Stimulated activated naive B cell treated with anti-CD40 and anti-IgM and Interleukin-4, amounts not matched to agents 10 μg/mL and 1 μg/mL and 100 μg/mL, for 72 hours (primary cell): ENCODE measurements around the gene TSR3.

ENCODE experiments used
- ATAC-seq, 2 donors: fragments of 150-1000 bp; cut with Tn5 transposase; replicated peaks; 2 replicates each; pipeline ENCODE4 v1.10.0; 2021; ENCODE audit warnings: moderate library complexity in 1 of 2
- DNase-seq: peaks from one replicate; pipeline ENCODE4 v3.0.0; 2021
- H3K27ac Mint-ChIP-seq: one replicate; pipeline ENCODE4 v1.8.0; 2022; ENCODE audit warnings: mild to moderate bottlenecking, mixed read lengths
- H3K27me3 Mint-ChIP-seq, 2 donors: one replicate each; pipeline ENCODE4 v1.8.0; 2022; ENCODE audit warnings: mixed read lengths in 2 of 2
- H3K36me3 Mint-ChIP-seq, 2 donors: one replicate each; pipeline ENCODE4 v1.8.0; 2022; ENCODE audit warnings: mixed read lengths in 2 of 2, mild to moderate bottlenecking in 1 of 2
- H3K4me1 Mint-ChIP-seq, 2 donors: one replicate each; pipeline ENCODE4 v1.8.0; 2022; ENCODE audit warnings: mixed read lengths in 2 of 2, mild to moderate bottlenecking in 1 of 2
- H3K4me3 Mint-ChIP-seq, 2 donors: one replicate each; pipeline ENCODE4 v1.8.0; 2022; ENCODE audit warnings: mild to moderate bottlenecking in 2 of 2, mixed read lengths in 2 of 2, moderate library complexity in 1 of 2
- H3K9me3 Mint-ChIP-seq, 2 donors: one replicate each; pipeline ENCODE4 v1.8.0; 2022; ENCODE audit warnings: mixed read lengths in 2 of 2, mild to moderate bottlenecking in 1 of 2

TSR3 gene

DNA sequence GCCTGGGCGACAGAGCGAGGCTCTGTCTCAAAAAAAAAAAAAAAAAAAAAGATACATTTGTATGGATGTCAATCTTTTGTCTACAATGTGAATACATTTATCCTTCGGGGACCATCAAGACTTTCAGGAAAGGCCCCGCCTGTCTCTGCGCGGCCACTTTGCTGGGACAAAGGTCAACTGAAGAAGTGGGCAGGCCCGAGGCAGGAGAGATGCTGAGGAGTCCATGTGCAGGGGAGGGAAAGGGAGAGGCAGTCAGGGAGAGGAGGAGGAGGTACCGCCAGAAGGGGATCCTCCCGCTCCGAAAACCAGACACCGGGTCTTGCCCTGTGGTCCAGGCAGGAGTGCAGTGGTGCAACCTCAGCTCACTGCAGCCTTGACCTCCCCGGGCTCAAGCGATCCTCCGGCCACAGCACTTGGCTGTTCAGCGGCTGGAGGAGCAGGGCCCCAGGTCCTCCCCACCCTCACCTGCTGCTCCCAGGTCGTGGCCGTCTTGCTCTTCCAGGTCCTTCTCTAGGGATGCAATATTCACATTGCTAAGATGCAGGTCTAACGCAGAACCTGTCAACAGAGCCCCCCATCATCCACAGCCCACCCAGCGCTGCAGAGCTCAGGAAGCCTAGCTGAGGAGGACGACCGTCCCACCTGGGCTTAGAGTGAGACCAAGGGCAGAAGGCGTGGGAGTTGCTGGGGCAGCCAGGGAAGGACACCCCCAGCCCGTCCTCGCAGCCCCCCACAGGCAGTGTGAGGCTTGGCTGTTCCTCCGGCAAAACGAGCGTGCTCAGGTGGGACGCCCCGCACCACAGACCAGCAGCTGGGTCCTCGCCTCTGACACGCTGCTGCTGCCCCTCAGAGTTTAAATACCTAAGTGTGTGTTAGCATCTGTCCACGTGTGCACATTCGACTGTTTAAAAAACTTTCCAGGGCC, 19.6 kb upstream of the TSR3 start:
- Mint-ChIP-seq H3K27me3 (no peaks in the 10 kb centered on the region), H3K27ac (no peak overlapping the region), H3K4me3 (no peak overlapping the region), H3K4me1 (peaks cover 3 to 8% of the 10 kb centered on the region in 2 donors), H3K9me3 (no peaks in the 10 kb centered on the region), H3K36me3 (peaks cover 17 to 18% of the 10 kb centered on the region in 2 donors)
- ATAC-seq, result no peak
- DNase-seq, result no peak

DNA sequence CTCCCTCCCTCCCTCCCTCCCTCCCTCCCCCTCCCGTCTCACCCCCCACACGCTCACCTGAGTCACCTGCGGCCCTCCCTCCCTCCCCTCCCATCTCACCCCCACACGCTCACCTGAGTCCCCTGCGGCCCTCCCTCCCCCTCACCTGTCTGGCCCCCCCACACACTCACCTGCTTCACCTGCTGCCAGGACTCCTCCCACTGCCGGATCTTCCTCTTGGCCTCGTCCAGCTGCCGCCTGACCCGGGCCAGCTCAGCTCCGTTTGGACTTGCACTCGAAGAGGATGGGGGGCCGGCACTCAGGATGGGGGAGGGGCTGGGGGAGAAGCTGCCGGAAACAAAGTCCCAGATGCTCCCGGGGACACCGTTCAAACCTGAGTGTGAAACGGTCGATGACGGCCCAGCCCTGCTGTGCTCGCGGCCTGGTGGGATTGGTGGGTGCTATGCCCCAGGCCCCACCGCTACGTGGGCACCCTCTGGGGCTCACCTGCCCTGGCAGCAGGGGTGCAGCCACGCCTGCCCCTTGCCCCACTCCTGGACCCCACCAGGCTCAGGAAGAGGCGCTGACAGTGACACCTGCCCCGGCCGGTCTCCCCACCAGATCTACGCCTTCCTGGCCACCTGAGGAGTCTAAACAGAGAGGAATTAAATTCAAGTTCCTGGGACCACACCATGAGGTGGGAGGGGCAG, 16.0 kb upstream of the TSR3 start:
- ATAC-seq, result no peak
- Mint-ChIP-seq H3K4me3 (no peak overlapping the region), H3K4me1 (peaks cover 13 to 14% of the 10 kb centered on the region in 2 donors), H3K9me3 (no peaks in the 10 kb centered on the region), H3K27me3 (no peaks in the 10 kb centered on the region), H3K36me3 (peaks cover 20 to 27% of the 10 kb centered on the region in 2 donors), H3K27ac (peak overlapping the region; percentile 62)
- DNase-seq, result no peak

DNA sequence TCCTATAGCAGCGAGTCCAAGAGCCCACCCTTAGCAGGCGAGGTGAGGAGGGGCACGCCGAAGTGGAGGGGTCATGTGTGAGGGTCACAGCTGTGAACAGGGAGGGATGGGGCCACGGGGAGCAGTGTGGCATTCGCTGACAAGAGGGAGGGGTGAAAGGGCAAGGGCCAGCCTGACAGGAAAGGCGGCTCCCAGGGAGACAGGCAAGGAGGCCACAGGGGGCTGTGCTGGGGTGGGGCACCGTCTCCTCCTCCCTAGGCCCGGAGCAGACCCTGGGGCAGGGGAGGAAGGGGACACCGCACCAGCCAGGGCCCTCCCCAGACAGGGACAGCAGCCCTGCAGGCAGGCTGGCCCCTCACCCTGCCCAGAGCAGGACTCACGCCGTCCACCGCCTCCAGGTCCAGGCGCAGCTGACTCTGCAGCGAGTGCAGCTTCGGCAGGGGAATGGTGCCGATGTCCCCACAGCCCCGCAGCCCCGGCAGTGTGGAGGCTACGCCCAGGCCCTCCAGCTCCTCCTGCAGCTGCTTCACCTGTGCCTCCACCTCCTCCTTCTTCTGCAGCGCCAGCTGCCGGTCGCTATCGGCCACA, 15.1 kb upstream of the TSR3 start:
- peaks cover 19 to 27% of the 10 kb centered on the region in 2 donors for H3K36me3 Mint-ChIP-seq
- no peaks in the 10 kb centered on the region for H3K9me3 Mint-ChIP-seq
- no peaks in the 10 kb centered on the region for H3K27me3 Mint-ChIP-seq
- no peak for DNase-seq
- peaks cover 13 to 15% of the 10 kb centered on the region in 2 donors for H3K4me1 Mint-ChIP-seq
- no peak overlapping the region for H3K4me3 Mint-ChIP-seq
- no peak for ATAC-seq
- no peak overlapping the region for H3K27ac Mint-ChIP-seq

DNA sequence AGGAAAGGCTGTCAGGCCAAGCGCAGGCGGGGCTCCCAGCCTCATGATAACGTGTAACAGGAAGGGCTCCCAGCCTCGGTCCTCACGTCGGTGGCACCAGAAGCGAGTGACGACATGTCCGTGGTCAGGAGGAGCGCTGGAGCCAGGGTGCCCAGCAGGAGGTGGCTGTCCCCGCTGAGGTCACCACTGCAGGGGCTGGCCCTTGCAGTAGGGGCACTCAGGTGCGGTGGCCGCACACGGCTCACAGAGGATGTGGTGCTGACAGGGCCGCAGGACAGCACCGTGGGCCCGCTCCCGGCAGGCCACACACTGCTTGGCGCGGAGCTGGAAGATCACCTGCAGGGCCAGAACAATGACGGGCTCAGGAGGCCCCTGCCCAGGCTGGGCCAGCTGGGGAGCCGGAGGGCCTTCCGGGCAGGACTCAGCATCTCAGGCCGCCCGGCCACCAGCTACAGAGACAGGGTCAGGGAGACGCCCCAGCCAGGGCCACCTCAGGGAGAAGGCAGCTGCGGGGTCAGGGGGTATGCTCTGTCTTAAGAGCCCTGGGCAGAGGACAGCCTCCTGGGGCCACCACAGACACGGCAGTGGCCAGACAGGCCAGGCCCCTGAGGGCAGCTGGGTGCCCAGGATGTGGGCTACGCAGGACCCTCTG, 14.5 kb upstream of the TSR3 start:
- Mint-ChIP-seq H3K9me3 (no peaks in the 10 kb centered on the region), H3K36me3 (peaks cover 13 to 24% of the 10 kb centered on the region in 2 donors)
- no peak for ATAC-seq

DNA sequence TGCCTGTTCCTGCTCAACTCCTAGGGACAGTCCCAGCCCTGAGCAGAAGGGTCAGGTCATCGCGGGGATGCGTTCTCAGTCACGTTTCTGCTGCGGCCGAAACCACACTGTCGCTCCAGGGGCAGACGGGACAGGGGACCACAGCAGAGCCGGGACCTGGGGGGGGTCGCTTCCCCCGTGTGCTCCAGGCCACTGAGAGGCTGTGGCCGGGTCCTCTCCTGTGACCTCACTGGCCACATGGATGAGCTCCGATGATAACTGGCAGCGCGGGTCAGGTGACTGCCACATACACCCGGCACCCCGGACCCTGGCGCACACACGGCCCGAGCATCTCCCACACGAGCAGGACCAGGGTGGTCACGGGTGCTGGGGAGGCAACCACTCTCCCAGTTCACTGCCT, 12.8 kb upstream of the TSR3 start:
- ATAC-seq (no peak), DNase-seq (no peak)
- no peak overlapping the region for H3K4me3 Mint-ChIP-seq
- H3K36me3 Mint-ChIP-seq, result peaks cover 20 to 22% of the 10 kb centered on the region in 2 donors
- H3K27ac Mint-ChIP-seq, result no peak overlapping the region
- no peaks in the 10 kb centered on the region for H3K27me3 Mint-ChIP-seq
- H3K4me1 Mint-ChIP-seq, result peaks cover 15% of the 10 kb centered on the region in 2 donors
- H3K9me3 Mint-ChIP-seq, result no peaks in the 10 kb centered on the region

More for the DNA sequence above, 14.5 kb upstream of the TSR3 start:
- Mint-ChIP-seq H3K4me3 (no peak overlapping the region), H3K27ac (peak overlapping the region; percentile 38), H3K4me1 (peaks cover 13 to 15% of the 10 kb centered on the region in 2 donors), H3K27me3 (no peaks in the 10 kb centered on the region)
- no peak for DNase-seq

DNA sequence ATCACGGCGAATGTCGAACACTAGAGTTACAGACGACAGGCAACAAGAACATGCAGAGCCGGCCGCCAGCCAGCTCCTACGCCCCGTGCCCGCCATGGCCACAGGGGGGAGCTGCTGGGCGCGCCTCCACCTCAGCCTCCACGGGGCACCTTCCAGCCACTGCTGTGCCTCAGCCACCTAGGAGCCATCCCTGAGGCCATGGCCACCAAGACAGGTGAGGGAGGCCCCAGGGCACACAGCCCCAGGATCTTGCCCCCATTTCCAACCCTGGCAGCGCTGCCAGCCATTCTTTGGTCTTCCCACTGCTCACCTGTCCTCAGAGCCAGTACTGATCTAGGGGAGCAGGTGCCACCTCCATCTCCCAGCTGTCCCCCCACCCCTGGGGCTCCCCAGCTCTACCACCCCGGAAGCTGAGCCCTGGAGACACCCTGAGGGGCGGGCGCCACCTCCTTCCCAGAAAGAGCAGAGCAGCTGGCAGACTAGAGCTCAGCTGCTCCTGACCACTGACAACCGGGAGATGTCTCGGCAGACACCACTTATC, 11.9 kb upstream of the TSR3 start:
- DNase-seq (peak; percentile 48), ATAC-seq (peak; percentile 94 to 95)
- Mint-ChIP-seq H3K9me3 (no peaks in the 10 kb centered on the region), H3K4me3 (no peak overlapping the region), H3K36me3 (peaks cover 22 to 26% of the 10 kb centered on the region in 2 donors), H3K4me1 (peaks cover 15 to 19% of the 10 kb centered on the region in 2 donors), H3K27me3 (no peaks in the 10 kb centered on the region), H3K27ac (peak overlapping the region; percentile 59)

DNA sequence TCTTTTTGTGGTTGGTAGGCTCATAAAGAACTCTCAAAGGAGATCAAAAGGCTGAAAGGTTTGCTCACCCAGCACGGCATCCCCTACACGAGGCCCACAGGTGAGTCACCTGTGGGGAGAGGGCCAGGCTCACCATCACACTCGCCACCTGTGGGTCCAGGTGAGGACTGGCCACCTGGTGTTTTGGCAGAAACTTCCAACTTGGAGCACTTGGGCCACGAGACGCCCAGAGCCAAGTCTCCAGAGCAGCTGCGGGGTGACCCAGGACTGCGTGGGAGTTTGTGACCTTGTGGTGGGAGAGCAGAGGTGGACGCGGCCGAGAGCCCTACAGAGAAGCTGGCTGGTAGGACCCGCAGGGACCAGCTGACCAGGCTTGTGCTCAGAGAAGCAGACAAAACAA, 11.1 kb upstream of the TSR3 start:
- Mint-ChIP-seq H3K27ac (no peak overlapping the region), H3K36me3 (peaks cover 20 to 26% of the 10 kb centered on the region in 2 donors), H3K4me3 (no peak overlapping the region), H3K9me3 (no peaks in the 10 kb centered on the region), H3K27me3 (no peaks in the 10 kb centered on the region), H3K4me1 (peaks cover 19 to 27% of the 10 kb centered on the region in 2 donors)
- ATAC-seq, result no peak
- DNase-seq, result no peak

DNA sequence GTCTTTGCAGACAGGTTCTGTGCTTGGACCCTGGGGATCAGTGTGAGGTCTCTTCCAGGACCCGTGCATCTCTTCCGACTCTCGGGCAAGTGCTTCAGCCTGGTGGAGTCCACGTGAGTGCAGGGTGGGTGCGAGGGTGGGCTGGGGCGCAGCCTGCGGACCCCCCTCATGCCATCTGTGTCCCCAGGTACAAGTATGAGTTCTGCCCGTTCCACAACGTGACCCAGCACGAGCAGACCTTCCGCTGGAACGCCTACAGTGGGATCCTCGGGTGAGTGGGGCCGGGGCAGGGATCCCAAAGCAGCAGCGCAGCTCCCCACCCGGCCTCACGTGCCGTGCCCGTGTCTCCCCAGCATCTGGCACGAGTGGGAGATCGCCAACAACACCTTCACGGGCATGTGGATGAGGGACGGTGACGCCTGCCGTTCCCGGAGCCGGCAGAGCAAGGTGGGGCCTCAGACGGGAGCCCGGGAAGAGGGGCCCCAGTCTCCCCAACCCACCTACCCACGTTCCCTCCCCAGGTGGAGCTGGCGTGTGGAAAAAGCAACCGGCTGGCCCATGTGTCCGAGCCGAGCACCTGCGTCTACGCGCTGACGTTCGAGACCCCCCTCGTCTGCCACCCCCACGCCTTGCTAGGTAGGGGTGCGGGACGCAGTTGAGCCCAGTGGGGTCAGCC, 10.1 kb upstream of the TSR3 start:
- Mint-ChIP-seq H3K27ac (no peak overlapping the region), H3K9me3 (no peaks in the 10 kb centered on the region), H3K27me3 (no peaks in the 10 kb centered on the region), H3K4me3 (no peak overlapping the region), H3K4me1 (peaks cover 20 to 31% of the 10 kb centered on the region in 2 donors), H3K36me3 (peaks cover 20 to 26% of the 10 kb centered on the region in 2 donors)
- DNase-seq (no peak), ATAC-seq (no peak)

DNA sequence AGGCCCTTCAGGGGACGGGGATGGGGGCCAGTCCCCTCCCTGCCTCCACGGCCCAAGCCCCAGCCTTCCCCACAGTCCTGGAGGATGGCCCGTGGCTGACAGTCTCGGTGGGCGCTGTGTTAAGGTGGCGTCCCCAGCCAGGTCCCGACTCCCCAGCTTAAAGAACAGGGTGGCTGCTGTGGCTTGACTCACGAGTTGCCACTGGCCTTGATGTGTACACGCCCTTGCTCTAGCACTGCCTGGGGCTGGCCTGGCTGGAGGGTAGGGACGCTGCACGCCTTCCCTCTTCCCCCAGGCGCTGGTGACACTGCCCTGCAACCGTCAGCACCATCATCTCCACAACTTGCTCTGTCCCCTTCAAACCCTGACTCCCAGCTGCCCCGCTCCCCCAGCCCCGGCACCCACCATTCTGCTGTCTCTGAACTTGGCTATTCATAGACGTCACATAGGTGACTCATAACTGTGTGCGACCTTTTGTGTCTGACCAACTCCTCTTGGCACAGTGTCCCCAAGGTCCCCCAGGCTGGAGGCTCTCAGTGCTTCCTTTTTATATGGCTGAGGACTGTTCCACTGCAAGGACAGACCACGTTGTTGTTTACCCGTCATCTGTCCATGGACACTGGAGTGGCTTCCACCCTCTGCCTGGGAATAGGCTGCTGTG, 6.4 kb upstream of the TSR3 start:
- peaks cover 7 to 30% of the 10 kb centered on the region in 2 donors for H3K36me3 Mint-ChIP-seq
- peak overlapping the region; percentile 31 for H3K27ac Mint-ChIP-seq
- H3K4me3 Mint-ChIP-seq, result no peak overlapping the region
- no peak for DNase-seq
- no peaks in the 10 kb centered on the region for H3K9me3 Mint-ChIP-seq
- peaks cover 32 to 57% of the 10 kb centered on the region in 2 donors for H3K4me1 Mint-ChIP-seq
- peak; percentile 82 to 87 for ATAC-seq
- no peaks in the 10 kb centered on the region for H3K27me3 Mint-ChIP-seq

DNA sequence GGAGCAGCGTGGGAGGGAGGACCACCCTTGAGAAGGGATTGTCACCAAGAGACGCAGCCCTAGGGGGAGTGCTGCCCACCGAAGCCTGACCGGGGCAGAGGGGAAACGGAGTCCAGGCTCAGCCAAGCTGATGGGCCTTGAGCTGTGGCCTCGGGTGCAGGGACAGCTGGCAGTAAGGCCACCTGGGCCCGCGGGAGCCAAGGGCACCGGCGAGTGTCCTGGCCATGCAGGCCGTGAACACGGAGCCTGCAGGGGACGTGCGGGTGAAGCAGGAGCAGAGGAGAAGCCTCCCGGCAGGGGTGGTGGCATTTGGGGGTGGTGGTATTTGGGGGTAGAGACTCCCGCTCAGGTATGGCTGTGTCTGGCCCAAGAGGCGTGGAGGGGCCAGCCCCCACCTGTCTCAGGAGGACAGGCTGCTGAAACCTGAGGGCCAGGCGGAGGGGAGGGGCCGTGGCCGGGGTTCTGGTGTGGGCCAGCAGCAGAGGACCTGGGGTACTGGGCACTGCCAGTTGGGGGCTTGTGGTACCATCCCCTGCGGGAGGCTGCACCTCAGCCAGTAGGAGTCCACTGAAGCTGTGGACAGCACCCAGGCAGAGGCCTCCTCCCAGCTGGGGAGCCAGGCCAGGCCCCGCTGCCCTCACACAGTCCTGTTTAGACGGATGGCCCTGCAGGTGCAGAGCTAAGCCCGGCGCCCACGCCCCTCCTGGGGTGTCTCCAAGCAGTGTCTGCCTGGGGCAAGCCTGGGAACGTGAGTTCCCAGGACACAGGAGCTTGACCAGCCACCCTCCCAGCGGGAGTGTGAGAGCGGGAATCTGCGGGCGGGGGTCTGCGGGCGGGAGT, 4.6 kb upstream of the TSR3 start:
- no peak for DNase-seq
- Mint-ChIP-seq H3K36me3 (peaks cover 4 to 31% of the 10 kb centered on the region in 2 donors), H3K4me3 (no peak overlapping the region), H3K27ac (peak overlapping the region; percentile 89), H3K27me3 (no peaks in the 10 kb centered on the region), H3K4me1 (peaks cover 35 to 64% of the 10 kb centered on the region in 2 donors), H3K9me3 (no peaks in the 10 kb centered on the region)
- ATAC-seq, result no peak

DNA sequence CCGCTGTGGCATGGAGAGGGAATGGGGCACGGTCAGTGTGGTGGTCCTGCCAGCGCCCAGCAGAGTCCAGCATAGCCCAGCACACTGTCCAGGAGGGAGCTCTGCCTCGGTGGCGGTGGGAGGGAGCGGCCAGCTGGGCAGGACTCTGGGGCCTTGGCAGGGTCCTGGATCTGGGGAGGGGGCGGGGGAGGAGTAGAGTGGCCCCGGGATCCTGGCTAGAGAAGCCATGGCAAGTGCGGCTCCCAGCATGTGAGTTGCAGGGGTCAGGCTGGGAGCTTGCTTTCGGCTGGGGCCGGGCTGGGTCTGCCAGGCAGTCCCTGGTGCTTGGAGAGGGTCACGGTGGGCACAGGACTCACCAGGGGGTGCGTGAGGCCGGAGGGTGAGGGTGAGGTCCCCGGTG, 3.9 kb upstream of the TSR3 start:
- DNase-seq (no peak), ATAC-seq (no peak)
- Mint-ChIP-seq H3K9me3 (no peaks in the 10 kb centered on the region), H3K4me1 (peaks cover 36 to 67% of the 10 kb centered on the region in 2 donors), H3K36me3 (peaks cover 4 to 31% of the 10 kb centered on the region in 2 donors), H3K27ac (peak overlapping the region; percentile 89), H3K4me3 (peak overlapping the region; percentile 48 to 65), H3K27me3 (no peaks in the 10 kb centered on the region)

DNA sequence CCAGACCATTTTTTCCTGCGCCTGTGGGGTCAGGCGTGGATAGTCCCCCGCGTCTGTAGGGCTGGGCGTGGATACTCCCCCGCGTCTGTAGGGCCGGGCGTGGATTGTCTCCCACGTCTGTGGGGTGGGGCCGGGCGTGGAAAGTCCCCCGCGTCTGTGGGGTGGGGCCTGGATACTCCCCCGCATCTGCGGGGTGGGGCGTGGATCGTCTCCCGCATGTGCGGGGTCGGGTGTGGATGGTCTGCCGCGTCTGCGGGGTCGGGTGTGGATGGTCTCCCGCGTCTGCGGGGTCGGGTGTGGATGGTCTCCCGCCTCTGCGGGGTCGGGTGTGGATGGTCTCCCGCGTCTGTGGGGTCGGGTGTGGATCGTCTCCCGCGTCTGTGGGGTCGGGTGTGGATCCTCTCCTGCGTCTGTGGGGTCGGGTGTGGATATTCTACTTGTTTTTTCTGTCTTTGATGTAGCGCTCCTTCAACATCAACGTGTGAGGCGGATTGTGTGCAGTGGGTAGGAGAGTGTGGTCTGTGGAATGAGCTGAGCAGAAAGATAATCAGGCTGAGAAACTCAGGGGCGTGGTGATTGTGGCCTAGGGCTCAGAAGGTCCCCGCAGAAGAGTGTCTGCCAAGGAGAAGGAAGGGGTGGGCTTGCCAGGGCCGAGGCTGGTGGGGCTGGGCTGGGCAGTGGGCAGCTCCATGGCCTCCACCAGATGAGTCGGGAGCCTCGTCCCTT, 3.3 kb upstream of the TSR3 start:
- Mint-ChIP-seq H3K27ac (peak overlapping the region; percentile 89), H3K4me1 (peaks cover 39 to 73% of the 10 kb centered on the region in 2 donors), H3K4me3 (peak overlapping the region; percentile 39 to 48)

More for the DNA sequence above, 3.3 kb upstream of the TSR3 start:
- no peaks in the 10 kb centered on the region for H3K9me3 Mint-ChIP-seq
- DNase-seq (no peak), ATAC-seq (no peak)
- H3K36me3 Mint-ChIP-seq, result peaks cover 3 to 32% of the 10 kb centered on the region in 2 donors
- H3K27me3 Mint-ChIP-seq, result no peaks in the 10 kb centered on the region
